Activated CD8-positive, alpha-beta T cell treated with anti-CD3 and anti-CD28 coated beads for 36 hours (primary cell): ENCODE data around the gene UGDH. TPM values are rescaled to one million over a fixed set of nuclear protein-coding genes. Genes with fewer than 3 reads are reported as not detected.

Source experiments
- ATAC-seq: fragments of 200-7000 bp; cut with Tn5 transposase; one replicate; pipeline ENCODE4 v1.10.0; 2021; ENCODE audit warnings: mild to moderate bottlenecking, moderate library complexity
- CTCF ChIA-PET: fragments of 350-600 bp; sonication (Branson Sonifier 250); formaldehyde crosslinking; loops from one replicate; lab custom pipeline; 2021; ENCODE audit warnings: antibody characterized with exemption; lab: Charles Lee
- POLR2A ChIA-PET: fragments of 350-600 bp; sonication (Branson Sonifier 250); formaldehyde crosslinking; loops from one replicate; lab custom pipeline; 2021; ENCODE audit warnings: antibody characterized with exemption; lab: Charles Lee
- DNase-seq: peaks from one replicate; pipeline ENCODE4 v3.0.0-alpha.2; 2020
- H3K27ac Mint-ChIP-seq: one replicate; pipeline ENCODE4 v1.8.0; 2021; ENCODE audit warnings: mild to moderate bottlenecking, mixed read lengths
- H3K27me3 Mint-ChIP-seq: one replicate; pipeline ENCODE4 v1.8.0; 2021; ENCODE audit warnings: mixed read lengths
- H3K36me3 Mint-ChIP-seq: one replicate; pipeline ENCODE4 v1.8.0; 2021; ENCODE audit warnings: low read depth, mixed read lengths
- H3K4me1 Mint-ChIP-seq: one replicate; pipeline ENCODE4 v1.8.0; 2021; ENCODE audit warnings: low read depth, mixed read lengths
- H3K4me3 Mint-ChIP-seq: one replicate; pipeline ENCODE4 v1.8.0; 2021; ENCODE audit warnings: mild to moderate bottlenecking, moderate library complexity, mixed read lengths
- H3K9me3 Mint-ChIP-seq: one replicate; pipeline ENCODE4 v1.8.0; 2021; ENCODE audit warnings: mixed read lengths
- intact Hi-C: fragments of 100-400 bp; cut with micrococcal nuclease; formaldehyde crosslinking; loops from one replicate; pipeline ENCODE4 v1.10.0; 2022
- total RNA-seq, 2 experiments: library from RNA; stranded (reverse); gene quantifications; one replicate each; pipeline ENCODE4 v1.2.3, GENCODE V29; 2021
- TF ChIP-seq, protein P1 (sequence below): fragments of 200-600 bp; IDR thresholded peaks from one replicate; pipeline ENCODE4 v1.8.0; 2022; ENCODE audit warnings: antibody characterized with exemption, mild to moderate bottlenecking

UGDH gene
- total RNA-seq, 2 experiments from 2014 or later = 14.6 to 16.7 TPM

DNA sequence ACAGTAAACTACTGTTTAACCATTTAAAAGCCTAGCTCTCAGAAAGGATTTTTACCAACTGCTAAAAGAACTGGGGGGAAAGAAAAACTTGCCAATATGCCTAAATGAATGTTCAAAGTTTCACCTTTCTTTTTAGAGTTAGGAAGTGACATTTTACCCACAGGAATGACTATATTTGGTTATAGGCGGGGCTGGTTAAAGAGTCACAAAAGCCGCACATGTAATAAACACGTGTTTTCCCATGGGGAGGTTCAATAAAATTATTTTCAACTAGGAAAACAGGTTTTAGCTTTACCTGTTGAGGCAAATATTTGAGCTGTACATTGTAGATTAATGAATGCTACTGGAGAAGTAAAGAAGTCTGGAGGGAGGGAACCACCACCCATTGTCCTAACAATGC, 41.6 kb upstream of the UGDH start:
- no peak for DNase-seq
- Mint-ChIP-seq H3K4me1 (peaks cover 5% of the 10 kb centered on the region), H3K27ac (no peak overlapping the region), H3K4me3 (no peak overlapping the region), H3K9me3 (peaks cover 2% of the 10 kb centered on the region), H3K36me3 (peaks cover 8% of the 10 kb centered on the region), H3K27me3 (no peaks in the 10 kb centered on the region)
- TF ChIP-seq, protein P1, sequence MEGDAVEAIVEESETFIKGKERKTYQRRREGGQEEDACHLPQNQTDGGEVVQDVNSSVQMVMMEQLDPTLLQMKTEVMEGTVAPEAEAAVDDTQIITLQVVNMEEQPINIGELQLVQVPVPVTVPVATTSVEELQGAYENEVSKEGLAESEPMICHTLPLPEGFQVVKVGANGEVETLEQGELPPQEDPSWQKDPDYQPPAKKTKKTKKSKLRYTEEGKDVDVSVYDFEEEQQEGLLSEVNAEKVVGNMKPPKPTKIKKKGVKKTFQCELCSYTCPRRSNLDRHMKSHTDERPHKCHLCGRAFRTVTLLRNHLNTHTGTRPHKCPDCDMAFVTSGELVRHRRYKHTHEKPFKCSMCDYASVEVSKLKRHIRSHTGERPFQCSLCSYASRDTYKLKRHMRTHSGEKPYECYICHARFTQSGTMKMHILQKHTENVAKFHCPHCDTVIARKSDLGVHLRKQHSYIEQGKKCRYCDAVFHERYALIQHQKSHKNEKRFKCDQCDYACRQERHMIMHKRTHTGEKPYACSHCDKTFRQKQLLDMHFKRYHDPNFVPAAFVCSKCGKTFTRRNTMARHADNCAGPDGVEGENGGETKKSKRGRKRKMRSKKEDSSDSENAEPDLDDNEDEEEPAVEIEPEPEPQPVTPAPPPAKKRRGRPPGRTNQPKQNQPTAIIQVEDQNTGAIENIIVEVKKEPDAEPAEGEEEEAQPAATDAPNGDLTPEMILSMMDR = no peak
- intact Hi-C loops = no loop called here
- ChIA-PET CTCF (interaction anchor here (0.9 to 1.5 kb wide), 3 partner anchors 19 to 100 kb away, joined by 3 read pairs; no protein-coding TSS in a partner anchor), POLR2A (no interaction called here)
- no peak for ATAC-seq

DNA sequence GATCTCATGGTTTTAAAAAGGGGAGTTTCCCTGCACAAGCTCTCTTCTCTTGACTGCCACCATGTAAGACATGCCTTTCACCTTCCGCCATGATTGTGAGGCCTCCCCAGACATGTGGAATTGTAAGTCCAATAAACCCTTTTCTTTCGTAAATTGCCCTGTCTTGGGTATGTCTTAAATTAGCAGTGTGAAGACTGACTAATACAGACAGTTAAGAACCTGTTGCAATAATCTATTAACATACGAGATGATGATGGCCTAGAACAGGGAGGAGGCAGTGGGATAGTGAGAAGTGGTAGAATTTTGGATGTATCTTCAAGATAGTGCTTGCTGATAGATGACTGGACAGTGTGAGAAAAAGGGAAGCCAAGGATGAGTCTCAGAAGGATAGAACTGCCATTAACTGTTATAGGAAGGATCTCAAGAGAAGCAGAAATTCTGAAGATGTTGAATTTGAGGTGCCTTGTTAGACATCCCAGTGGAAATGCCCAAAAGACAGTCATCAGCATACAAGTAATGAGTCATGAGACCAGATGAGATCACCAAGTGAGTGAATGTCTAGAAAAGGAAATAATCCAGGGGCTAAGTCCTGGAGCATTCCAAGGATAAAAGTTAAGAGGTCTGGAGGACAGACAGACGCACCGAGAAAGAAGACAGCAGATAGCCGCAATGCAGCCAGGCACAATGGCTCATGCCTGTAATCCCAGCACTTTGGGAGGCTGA, 38.8 kb upstream of the UGDH start:
- intact Hi-C loops = no loop called here
- H3K27me3 Mint-ChIP-seq = no peaks in the 10 kb centered on the region
- ATAC-seq = no peak
- peaks cover 2% of the 10 kb centered on the region for H3K9me3 Mint-ChIP-seq
- peaks cover 5% of the 10 kb centered on the region for H3K4me1 Mint-ChIP-seq
- ChIA-PET POLR2A (interaction anchor here (1.0 kb wide), 1 partner anchor 10 kb away, joined by 3 read pairs; no protein-coding TSS in a partner anchor), CTCF (no interaction called here)
- no peak overlapping the region for H3K4me3 Mint-ChIP-seq
- peaks cover 8% of the 10 kb centered on the region for H3K36me3 Mint-ChIP-seq
- no peak overlapping the region for H3K27ac Mint-ChIP-seq
- TF ChIP-seq, protein P1 = no peak
- no peak for DNase-seq

DNA sequence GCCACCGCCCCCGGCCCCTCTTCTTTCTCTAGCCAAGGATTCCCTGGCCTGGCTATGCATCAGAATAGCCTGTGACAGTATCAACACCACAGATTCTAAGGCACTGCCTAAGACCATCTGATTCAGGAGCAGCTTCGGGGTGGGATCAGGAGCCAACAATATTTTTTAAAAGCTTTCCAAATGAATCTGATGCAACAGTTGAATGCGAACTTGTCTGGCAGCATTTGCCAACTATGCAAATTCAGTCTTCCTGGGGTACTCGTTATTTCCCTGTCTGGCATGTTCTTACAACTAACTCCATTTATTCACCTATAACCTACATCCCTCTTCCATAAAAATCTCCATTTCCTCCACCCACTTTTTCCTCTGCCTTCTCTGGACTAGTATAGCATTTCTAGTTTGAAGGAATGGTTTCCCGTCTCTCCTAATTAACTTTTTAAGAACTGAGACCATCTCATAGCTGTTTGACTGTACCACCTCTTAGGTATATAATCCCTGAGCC, 36.2 kb upstream of the UGDH start:
- ChIA-PET CTCF (interaction anchor here (1.1 kb wide), 1 partner anchor 94 kb away, joined by 3 read pairs; no protein-coding TSS in a partner anchor), POLR2A (no interaction called here)
- H3K27ac Mint-ChIP-seq = no peak overlapping the region
- H3K27me3 Mint-ChIP-seq = no peaks in the 10 kb centered on the region
- H3K36me3 Mint-ChIP-seq = peaks cover 8% of the 10 kb centered on the region
- DNase-seq = no peak
- H3K4me1 Mint-ChIP-seq = peaks cover 2% of the 10 kb centered on the region
- H3K4me3 Mint-ChIP-seq = no peak overlapping the region
- ATAC-seq = no peak
- intact Hi-C loops = no loop called here
- TF ChIP-seq, protein P1 = no peak
- peaks cover 2% of the 10 kb centered on the region for H3K9me3 Mint-ChIP-seq

DNA sequence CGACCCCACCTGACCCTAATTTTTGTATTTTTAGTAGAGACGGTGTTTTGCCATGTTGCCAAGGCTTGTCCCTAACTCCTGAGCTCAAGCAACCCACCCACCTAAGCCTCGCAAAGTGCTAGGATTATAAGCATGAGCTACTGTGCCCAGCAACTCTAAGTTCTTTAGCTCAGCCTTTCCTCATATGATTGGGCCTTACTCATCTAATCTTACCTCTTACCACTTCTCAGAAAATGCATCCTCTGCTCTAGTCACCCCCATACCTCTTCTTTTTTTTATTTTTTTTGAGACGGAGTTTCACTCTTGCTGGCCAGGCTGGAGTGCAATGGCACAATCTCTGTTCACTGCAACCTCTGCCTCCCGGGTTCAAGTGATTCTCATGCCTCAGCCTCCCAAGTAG, 35.6 kb upstream of the UGDH start:
- ChIA-PET CTCF (interaction anchor here (1.1 kb wide), 1 partner anchor 94 kb away, joined by 3 read pairs; no protein-coding TSS in a partner anchor), POLR2A (no interaction called here)
- H3K4me3 Mint-ChIP-seq = no peak overlapping the region
- intact Hi-C loops = no loop called here
- TF ChIP-seq, protein P1 = no peak
- no peak for ATAC-seq
- H3K27me3 Mint-ChIP-seq = no peaks in the 10 kb centered on the region
- no peaks in the 10 kb centered on the region for H3K4me1 Mint-ChIP-seq
- H3K36me3 Mint-ChIP-seq = peaks cover 8% of the 10 kb centered on the region
- H3K27ac Mint-ChIP-seq = no peak overlapping the region
- no peak for DNase-seq
- H3K9me3 Mint-ChIP-seq = peaks cover 2% of the 10 kb centered on the region

DNA sequence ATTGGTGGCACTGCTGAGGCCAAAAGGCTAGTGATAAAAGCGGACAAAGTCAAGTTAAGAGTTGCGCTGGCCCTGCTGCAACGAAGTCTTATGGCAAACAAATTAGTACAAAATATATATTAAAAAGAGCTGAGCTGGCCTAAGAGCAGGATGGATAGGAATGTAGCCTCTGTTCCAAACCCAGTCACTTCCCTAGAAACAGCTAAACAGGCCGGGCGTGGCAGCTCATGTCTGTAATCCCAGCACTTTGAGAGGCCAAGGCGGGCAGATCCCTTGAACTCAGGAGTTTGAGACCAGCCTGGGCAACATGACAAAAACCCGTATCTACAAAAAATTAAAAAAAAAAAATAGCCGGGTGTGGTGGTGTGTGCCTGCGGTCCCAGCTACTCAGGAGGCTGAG, 32.4 kb upstream of the UGDH start:
- H3K9me3 Mint-ChIP-seq = no peaks in the 10 kb centered on the region
- H3K27me3 Mint-ChIP-seq = no peaks in the 10 kb centered on the region
- no peak overlapping the region for H3K27ac Mint-ChIP-seq
- no peak overlapping the region for H3K4me3 Mint-ChIP-seq
- TF ChIP-seq, protein P1 = no peak
- DNase-seq (no peak), ATAC-seq (no peak)
- peaks cover under 1% of the 10 kb centered on the region for H3K36me3 Mint-ChIP-seq
- ChIA-PET POLR2A (no interaction called here), CTCF (interaction anchor here (0.8 to 1.3 kb wide), 2 partner anchors 18 to 61 kb away, joined by 3 read pairs; no protein-coding TSS in a partner anchor)
- no peaks in the 10 kb centered on the region for H3K4me1 Mint-ChIP-seq
- intact Hi-C loops = no loop called here
